ENCODE results near the gene FGGY.

Gene FGGY

GRCh38 chr1:59417406-59417805 lies 120.5 kb downstream of the FGGY start:
- DNase-seq, result no peak

- DNase-seq, result no peak
Observed at GRCh38 chr1:59418363-59419144, 121.7 kb downstream of the FGGY start.

GRCh38 chr1:59419361-59420140 lies 122.7 kb downstream of the FGGY start:
- no peak for DNase-seq

- no peak for DNase-seq
Observed at GRCh38 chr1:59421232-59421920, 124.5 kb downstream of the FGGY start.

GRCh38 chr1:59422921-59423575 lies 126.2 kb downstream of the FGGY start:
- DNase-seq, result no peak

GRCh38 chr1:59427155-59427554 lies 130.3 kb downstream of the FGGY start:
- peak; percentile 12 to 51 for DNase-seq

GRCh38 chr1:59427784-59428183 lies 130.9 kb downstream of the FGGY start:
- no peak for DNase-seq

- no peak for DNase-seq
Observed at GRCh38 chr1:59428828-59429227, 131.9 kb downstream of the FGGY start.

GRCh38 chr1:59429656-59430055 lies 132.8 kb downstream of the FGGY start:
- DNase-seq, result no peak

GRCh38 chr1:59431566-59432294 lies 134.8 kb downstream of the FGGY start:
- no peak for DNase-seq

- DNase-seq, result no peak
Observed at GRCh38 chr1:59432531-59433439, 135.9 kb downstream of the FGGY start.

GRCh38 chr1:59433440-59433813 lies 136.5 kb downstream of the FGGY start:
- DNase-seq, result no peak

GRCh38 chr1:59434336-59434735 lies 137.4 kb downstream of the FGGY start:
- no peak for DNase-seq

GRCh38 chr1:59436637-59437036 lies 139.7 kb downstream of the FGGY start:
- no peak for DNase-seq

- no peak for DNase-seq
Observed at GRCh38 chr1:59438058-59438560, 141.2 kb downstream of the FGGY start.

- no peak for DNase-seq
Observed at GRCh38 chr1:59442492-59442891, 145.6 kb downstream of the FGGY start.

GRCh38 chr1:59443310-59443709 lies 146.4 kb downstream of the FGGY start:
- no peak for DNase-seq

- no peak for DNase-seq
Observed at GRCh38 chr1:59444520-59444919, 147.6 kb downstream of the FGGY start.

GRCh38 chr1:59445040-59445439 lies 148.1 kb downstream of the FGGY start:
- DNase-seq, result no peak

- no peak for DNase-seq
Observed at GRCh38 chr1:59446257-59446901, 149.5 kb downstream of the FGGY start.

GRCh38 chr1:59452026-59452425 lies 155.1 kb downstream of the FGGY start:
- no peak for DNase-seq

All from SHP77 (cell line).